ENCODE data around the gene FJX1.

FJX1 gene

GRCh38 chr11:35621620-35622019 is 3.4 kb downstream of the FJX1 start:
- H3K27ac ChIP-seq, result no peak overlapping the region
- H4K20me1 ChIP-seq (ENCODE audit: insufficient read depth), result no peaks in the 10 kb centered on the region
- H3K27me3 ChIP-seq (ENCODE audit: insufficient read depth, low read depth), result no peaks in the 10 kb centered on the region
- H3K79me2 ChIP-seq (ENCODE audit: insufficient read depth, low read depth), result peaks cover 22% of the 10 kb centered on the region; the same call in 1 of the 2 replicates
- H3K4me3 ChIP-seq (IDR thresholded peaks at IDR 0.05; ENCODE audit: insufficient read depth, low read depth, low read length), result no peak overlapping the region
- peaks cover 35% of the 10 kb centered on the region for H3K4me1 ChIP-seq (ENCODE audit: low read depth, poor library complexity, severe bottlenecking)
- no peaks in the 10 kb centered on the region for H3K36me3 ChIP-seq (ENCODE audit: insufficient read depth)
- TF ChIP-seq, protein P1, sequence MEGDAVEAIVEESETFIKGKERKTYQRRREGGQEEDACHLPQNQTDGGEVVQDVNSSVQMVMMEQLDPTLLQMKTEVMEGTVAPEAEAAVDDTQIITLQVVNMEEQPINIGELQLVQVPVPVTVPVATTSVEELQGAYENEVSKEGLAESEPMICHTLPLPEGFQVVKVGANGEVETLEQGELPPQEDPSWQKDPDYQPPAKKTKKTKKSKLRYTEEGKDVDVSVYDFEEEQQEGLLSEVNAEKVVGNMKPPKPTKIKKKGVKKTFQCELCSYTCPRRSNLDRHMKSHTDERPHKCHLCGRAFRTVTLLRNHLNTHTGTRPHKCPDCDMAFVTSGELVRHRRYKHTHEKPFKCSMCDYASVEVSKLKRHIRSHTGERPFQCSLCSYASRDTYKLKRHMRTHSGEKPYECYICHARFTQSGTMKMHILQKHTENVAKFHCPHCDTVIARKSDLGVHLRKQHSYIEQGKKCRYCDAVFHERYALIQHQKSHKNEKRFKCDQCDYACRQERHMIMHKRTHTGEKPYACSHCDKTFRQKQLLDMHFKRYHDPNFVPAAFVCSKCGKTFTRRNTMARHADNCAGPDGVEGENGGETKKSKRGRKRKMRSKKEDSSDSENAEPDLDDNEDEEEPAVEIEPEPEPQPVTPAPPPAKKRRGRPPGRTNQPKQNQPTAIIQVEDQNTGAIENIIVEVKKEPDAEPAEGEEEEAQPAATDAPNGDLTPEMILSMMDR (conservative IDR thresholded peaks at IDR 0.05; ENCODE audit: low read depth, low read length), result no peak
- H3K9ac ChIP-seq, result no peak overlapping the region
- H2AFZ ChIP-seq (ENCODE audit: low read depth), result no peak overlapping the region
- H3K4me2 ChIP-seq, result no peak overlapping the region

GRCh38 chr11:35622070-35622469 is 3.8 kb downstream of the FJX1 start:
- no peak overlapping the region for H3K4me3 ChIP-seq (IDR thresholded peaks at IDR 0.05; ENCODE audit: insufficient read depth, low read depth, low read length)
- H2AFZ ChIP-seq (ENCODE audit: low read depth), result no peak overlapping the region
- H3K27ac ChIP-seq, result no peak overlapping the region
- H3K79me2 ChIP-seq (ENCODE audit: insufficient read depth, low read depth), result peaks cover 22% of the 10 kb centered on the region; the same call in 1 of the 2 replicates
- H3K27me3 ChIP-seq (ENCODE audit: insufficient read depth, low read depth), result no peaks in the 10 kb centered on the region
- no peaks in the 10 kb centered on the region for H4K20me1 ChIP-seq (ENCODE audit: insufficient read depth)
- peaks cover 31% of the 10 kb centered on the region for H3K4me1 ChIP-seq (ENCODE audit: low read depth, poor library complexity, severe bottlenecking)
- no peak overlapping the region for H3K4me2 ChIP-seq
- H3K36me3 ChIP-seq (ENCODE audit: insufficient read depth), result no peaks in the 10 kb centered on the region
- TF ChIP-seq, protein P1 (conservative IDR thresholded peaks at IDR 0.05; ENCODE audit: low read depth, low read length), result no peak
- no peak overlapping the region for H3K9ac ChIP-seq

GRCh38 chr11:35623621-35624168 is 5.4 kb downstream of the FJX1 start:
- Histone ChIP-seq H3K4me2 (no peak overlapping the region), H3K27ac (no peak overlapping the region), H3K79me2 (ENCODE audit: insufficient read depth, low read depth) (peaks cover 22% of the 10 kb centered on the region; the same call in 1 of the 2 replicates), H3K36me3 (ENCODE audit: insufficient read depth) (no peaks in the 10 kb centered on the region), H4K20me1 (ENCODE audit: insufficient read depth) (no peaks in the 10 kb centered on the region), H3K9ac (no peak overlapping the region), H3K4me1 (ENCODE audit: low read depth, poor library complexity, severe bottlenecking) (peaks cover 21% of the 10 kb centered on the region), H2AFZ (ENCODE audit: low read depth) (no peak overlapping the region), H3K27me3 (ENCODE audit: insufficient read depth, low read depth) (no peaks in the 10 kb centered on the region), H3K4me3 (IDR thresholded peaks at IDR 0.05; ENCODE audit: insufficient read depth, low read depth, low read length) (no peak overlapping the region)
- TF ChIP-seq, protein P1 (conservative IDR thresholded peaks at IDR 0.05; ENCODE audit: low read depth, low read length), result no peak

DNA sequence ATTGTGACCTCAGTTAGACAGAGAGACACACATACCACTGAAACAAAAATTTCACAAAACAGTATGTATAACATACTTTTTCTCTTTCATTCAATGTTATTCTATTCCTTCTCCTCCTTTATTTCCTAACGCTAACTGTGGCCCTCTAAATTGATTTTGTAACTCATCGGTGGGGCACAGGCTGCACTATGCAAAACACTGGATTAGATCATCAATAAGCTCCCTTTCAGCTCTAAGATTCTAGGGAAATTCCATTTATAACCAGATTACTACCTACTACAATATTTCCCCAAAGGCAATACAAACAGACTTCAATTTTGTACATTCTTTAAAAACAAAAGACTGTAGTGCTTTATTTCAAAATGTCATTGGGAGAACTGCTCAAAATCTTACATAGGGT is 6.1 kb downstream of the FJX1 start:
- Histone ChIP-seq H3K4me1 (ENCODE audit: low read depth, poor library complexity, severe bottlenecking) (peaks cover 21% of the 10 kb centered on the region), H3K27ac (no peak overlapping the region), H3K79me2 (ENCODE audit: insufficient read depth, low read depth) (peaks cover 19% of the 10 kb centered on the region; the same call in 1 of the 2 replicates), H3K36me3 (ENCODE audit: insufficient read depth) (no peaks in the 10 kb centered on the region), H3K27me3 (ENCODE audit: insufficient read depth, low read depth) (no peaks in the 10 kb centered on the region), H3K4me3 (IDR thresholded peaks at IDR 0.05; ENCODE audit: insufficient read depth, low read depth, low read length) (no peak overlapping the region), H2AFZ (ENCODE audit: low read depth) (no peak overlapping the region), H4K20me1 (ENCODE audit: insufficient read depth) (no peaks in the 10 kb centered on the region), H3K9ac (no peak overlapping the region), H3K4me2 (no peak overlapping the region)
- TF ChIP-seq, protein P1 (conservative IDR thresholded peaks at IDR 0.05; ENCODE audit: low read depth, low read length), result no peak

All from KMS-11 (cell line).